ENCODE measurements around the gene ITGB4. TPM values are rescaled to one million over a fixed set of nuclear protein-coding genes. Genes with fewer than 3 reads are reported as not detected.

ITGB4 gene
- total and polyA plus RNA-seq, 2 experiments from 2014 or later = 6.1 to 9.7 TPM

DNA sequence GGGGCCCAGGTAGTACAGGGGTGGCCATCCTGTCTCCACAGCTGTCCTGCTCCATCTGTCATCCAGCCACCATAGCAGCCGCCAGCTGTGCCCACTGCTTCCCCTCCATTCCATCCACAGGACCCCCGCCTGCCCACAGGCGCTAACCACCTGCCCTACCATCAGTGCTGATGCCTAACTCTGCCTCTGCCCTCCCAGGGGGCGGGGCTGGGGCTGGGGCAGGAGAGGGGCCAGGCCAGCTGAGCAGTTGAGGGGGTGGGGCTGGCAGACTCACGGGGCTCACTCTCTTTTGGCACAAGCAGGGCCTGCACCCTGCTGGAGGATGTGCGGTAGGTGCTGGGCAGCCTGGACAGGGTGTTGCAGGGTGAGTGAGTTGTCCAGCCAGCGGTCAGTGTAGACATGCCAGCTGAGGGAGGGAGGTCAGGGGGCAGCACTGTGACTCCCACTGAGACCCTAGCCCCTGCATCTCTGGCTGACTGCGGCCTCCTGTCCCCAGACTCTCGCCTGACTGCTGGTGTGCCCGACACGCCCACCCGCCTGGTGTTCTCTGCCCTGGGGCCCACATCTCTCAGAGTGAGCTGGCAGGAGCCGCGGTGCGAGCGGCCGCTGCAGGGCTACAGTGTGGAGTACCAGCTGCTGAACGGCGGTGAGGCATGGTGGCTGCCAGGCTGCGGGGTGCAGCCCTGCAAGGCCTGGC lies 34.1 kb downstream of the ITGB4 start:
- Histone ChIP-seq H3F3A (replicated peaks; ENCODE audit: low read depth) (peaks cover 4% of the 10 kb centered on the region; the same call in 1 of the 2 replicates), H2AFZ (no peak overlapping the region), H3K4me2 (no peak overlapping the region), H3K4me1 (ENCODE audit: insufficient read depth) (no peaks in the 10 kb centered on the region), H3K9me2 (ENCODE audit: insufficient read depth) (no peaks in the 10 kb centered on the region), H3K27ac (ENCODE audit: low read depth) (no peak overlapping the region), H3K27me3 (ENCODE audit: insufficient read depth) (no peaks in the 10 kb centered on the region), H3K79me2 (replicated peaks; ENCODE audit: insufficient read depth) (no peaks in the 10 kb centered on the region), H4K20me1 (replicated peaks; ENCODE audit: insufficient read depth) (no peaks in the 10 kb centered on the region), H3K4me3 (no peak overlapping the region), H3K36me3 (ENCODE audit: insufficient read depth) (no peaks in the 10 kb centered on the region)
- ATAC-seq (no peak), DNase-seq (ENCODE audit: low spot score) (no peak)
- no peaks in the 10 kb centered on the region for H3K36me3 Mint-ChIP-seq (ENCODE audit: low read depth)
- H3K27ac Mint-ChIP-seq = no peak overlapping the region
- peaks cover 19% of the 10 kb centered on the region for H3K27me3 Mint-ChIP-seq (ENCODE audit: insufficient read depth, low read depth, poor library complexity)
- H3K4me1 Mint-ChIP-seq = peaks cover 13% of the 10 kb centered on the region
- no peaks in the 10 kb centered on the region for H3K9me3 Mint-ChIP-seq
- TF ChIP-seq, protein P1, sequence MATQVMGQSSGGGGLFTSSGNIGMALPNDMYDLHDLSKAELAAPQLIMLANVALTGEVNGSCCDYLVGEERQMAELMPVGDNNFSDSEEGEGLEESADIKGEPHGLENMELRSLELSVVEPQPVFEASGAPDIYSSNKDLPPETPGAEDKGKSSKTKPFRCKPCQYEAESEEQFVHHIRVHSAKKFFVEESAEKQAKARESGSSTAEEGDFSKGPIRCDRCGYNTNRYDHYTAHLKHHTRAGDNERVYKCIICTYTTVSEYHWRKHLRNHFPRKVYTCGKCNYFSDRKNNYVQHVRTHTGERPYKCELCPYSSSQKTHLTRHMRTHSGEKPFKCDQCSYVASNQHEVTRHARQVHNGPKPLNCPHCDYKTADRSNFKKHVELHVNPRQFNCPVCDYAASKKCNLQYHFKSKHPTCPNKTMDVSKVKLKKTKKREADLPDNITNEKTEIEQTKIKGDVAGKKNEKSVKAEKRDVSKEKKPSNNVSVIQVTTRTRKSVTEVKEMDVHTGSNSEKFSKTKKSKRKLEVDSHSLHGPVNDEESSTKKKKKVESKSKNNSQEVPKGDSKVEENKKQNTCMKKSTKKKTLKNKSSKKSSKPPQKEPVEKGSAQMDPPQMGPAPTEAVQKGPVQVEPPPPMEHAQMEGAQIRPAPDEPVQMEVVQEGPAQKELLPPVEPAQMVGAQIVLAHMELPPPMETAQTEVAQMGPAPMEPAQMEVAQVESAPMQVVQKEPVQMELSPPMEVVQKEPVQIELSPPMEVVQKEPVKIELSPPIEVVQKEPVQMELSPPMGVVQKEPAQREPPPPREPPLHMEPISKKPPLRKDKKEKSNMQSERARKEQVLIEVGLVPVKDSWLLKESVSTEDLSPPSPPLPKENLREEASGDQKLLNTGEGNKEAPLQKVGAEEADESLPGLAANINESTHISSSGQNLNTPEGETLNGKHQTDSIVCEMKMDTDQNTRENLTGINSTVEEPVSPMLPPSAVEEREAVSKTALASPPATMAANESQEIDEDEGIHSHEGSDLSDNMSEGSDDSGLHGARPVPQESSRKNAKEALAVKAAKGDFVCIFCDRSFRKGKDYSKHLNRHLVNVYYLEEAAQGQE (IDR thresholded peaks at IDR 0.05; ENCODE audit: unreplicated experiment) = no peak
- TF ChIP-seq, protein P2, sequence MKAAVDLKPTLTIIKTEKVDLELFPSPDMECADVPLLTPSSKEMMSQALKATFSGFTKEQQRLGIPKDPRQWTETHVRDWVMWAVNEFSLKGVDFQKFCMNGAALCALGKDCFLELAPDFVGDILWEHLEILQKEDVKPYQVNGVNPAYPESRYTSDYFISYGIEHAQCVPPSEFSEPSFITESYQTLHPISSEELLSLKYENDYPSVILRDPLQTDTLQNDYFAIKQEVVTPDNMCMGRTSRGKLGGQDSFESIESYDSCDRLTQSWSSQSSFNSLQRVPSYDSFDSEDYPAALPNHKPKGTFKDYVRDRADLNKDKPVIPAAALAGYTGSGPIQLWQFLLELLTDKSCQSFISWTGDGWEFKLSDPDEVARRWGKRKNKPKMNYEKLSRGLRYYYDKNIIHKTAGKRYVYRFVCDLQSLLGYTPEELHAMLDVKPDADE (IDR thresholded peaks at IDR 0.05) = no peak
- H3K4me3 Mint-ChIP-seq = no peak overlapping the region

DNA sequence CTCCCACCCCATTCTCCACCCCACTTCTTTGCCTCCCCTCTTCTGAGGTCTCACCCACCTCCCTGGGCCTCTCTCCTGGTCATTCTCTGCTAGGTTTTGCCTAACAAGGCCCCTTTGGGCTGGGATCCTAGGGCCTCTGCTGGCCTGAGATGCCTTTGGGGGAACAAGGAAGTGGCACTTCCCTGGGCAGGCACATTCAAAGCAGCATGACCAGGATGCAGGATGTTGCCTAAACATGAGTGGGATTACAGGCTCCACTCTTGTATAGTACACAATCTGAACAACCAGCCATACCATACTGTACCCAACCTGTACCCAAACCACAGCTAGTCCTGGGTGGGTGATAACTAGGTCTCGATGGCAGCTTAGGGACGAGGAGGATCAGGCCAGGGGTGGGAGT lies 34.7 kb downstream of the ITGB4 start:
- ATAC-seq (no peak), DNase-seq (ENCODE audit: low spot score) (no peak)
- no peaks in the 10 kb centered on the region for H3K36me3 Mint-ChIP-seq (ENCODE audit: low read depth)

More for the DNA sequence above, 34.7 kb downstream of the ITGB4 start:
- Histone ChIP-seq H3K4me1 (ENCODE audit: insufficient read depth) (no peaks in the 10 kb centered on the region), H3K79me2 (replicated peaks; ENCODE audit: insufficient read depth) (no peaks in the 10 kb centered on the region), H3K9me2 (ENCODE audit: insufficient read depth) (no peaks in the 10 kb centered on the region), H2AFZ (no peak overlapping the region), H3K36me3 (ENCODE audit: insufficient read depth) (no peaks in the 10 kb centered on the region), H3K4me3 (no peak overlapping the region), H4K20me1 (replicated peaks; ENCODE audit: insufficient read depth) (no peaks in the 10 kb centered on the region), H3K27ac (ENCODE audit: low read depth) (no peak overlapping the region), H3F3A (replicated peaks; ENCODE audit: low read depth) (peaks cover 4% of the 10 kb centered on the region; the same call in 1 of the 2 replicates), H3K27me3 (ENCODE audit: insufficient read depth) (no peaks in the 10 kb centered on the region), H3K4me2 (no peak overlapping the region)
- Mint-ChIP-seq H3K4me1 (peaks cover 13% of the 10 kb centered on the region), H3K9me3 (no peaks in the 10 kb centered on the region), H3K4me3 (no peak overlapping the region), H3K27ac (no peak overlapping the region), H3K27me3 (ENCODE audit: insufficient read depth, low read depth, poor library complexity) (peaks cover 17% of the 10 kb centered on the region)
- no peak for TF ChIP-seq EZH2phosphoT487 (IDR thresholded peaks at IDR 0.05; ENCODE audit: unreplicated experiment)
- TF ChIP-seq, protein P3, sequence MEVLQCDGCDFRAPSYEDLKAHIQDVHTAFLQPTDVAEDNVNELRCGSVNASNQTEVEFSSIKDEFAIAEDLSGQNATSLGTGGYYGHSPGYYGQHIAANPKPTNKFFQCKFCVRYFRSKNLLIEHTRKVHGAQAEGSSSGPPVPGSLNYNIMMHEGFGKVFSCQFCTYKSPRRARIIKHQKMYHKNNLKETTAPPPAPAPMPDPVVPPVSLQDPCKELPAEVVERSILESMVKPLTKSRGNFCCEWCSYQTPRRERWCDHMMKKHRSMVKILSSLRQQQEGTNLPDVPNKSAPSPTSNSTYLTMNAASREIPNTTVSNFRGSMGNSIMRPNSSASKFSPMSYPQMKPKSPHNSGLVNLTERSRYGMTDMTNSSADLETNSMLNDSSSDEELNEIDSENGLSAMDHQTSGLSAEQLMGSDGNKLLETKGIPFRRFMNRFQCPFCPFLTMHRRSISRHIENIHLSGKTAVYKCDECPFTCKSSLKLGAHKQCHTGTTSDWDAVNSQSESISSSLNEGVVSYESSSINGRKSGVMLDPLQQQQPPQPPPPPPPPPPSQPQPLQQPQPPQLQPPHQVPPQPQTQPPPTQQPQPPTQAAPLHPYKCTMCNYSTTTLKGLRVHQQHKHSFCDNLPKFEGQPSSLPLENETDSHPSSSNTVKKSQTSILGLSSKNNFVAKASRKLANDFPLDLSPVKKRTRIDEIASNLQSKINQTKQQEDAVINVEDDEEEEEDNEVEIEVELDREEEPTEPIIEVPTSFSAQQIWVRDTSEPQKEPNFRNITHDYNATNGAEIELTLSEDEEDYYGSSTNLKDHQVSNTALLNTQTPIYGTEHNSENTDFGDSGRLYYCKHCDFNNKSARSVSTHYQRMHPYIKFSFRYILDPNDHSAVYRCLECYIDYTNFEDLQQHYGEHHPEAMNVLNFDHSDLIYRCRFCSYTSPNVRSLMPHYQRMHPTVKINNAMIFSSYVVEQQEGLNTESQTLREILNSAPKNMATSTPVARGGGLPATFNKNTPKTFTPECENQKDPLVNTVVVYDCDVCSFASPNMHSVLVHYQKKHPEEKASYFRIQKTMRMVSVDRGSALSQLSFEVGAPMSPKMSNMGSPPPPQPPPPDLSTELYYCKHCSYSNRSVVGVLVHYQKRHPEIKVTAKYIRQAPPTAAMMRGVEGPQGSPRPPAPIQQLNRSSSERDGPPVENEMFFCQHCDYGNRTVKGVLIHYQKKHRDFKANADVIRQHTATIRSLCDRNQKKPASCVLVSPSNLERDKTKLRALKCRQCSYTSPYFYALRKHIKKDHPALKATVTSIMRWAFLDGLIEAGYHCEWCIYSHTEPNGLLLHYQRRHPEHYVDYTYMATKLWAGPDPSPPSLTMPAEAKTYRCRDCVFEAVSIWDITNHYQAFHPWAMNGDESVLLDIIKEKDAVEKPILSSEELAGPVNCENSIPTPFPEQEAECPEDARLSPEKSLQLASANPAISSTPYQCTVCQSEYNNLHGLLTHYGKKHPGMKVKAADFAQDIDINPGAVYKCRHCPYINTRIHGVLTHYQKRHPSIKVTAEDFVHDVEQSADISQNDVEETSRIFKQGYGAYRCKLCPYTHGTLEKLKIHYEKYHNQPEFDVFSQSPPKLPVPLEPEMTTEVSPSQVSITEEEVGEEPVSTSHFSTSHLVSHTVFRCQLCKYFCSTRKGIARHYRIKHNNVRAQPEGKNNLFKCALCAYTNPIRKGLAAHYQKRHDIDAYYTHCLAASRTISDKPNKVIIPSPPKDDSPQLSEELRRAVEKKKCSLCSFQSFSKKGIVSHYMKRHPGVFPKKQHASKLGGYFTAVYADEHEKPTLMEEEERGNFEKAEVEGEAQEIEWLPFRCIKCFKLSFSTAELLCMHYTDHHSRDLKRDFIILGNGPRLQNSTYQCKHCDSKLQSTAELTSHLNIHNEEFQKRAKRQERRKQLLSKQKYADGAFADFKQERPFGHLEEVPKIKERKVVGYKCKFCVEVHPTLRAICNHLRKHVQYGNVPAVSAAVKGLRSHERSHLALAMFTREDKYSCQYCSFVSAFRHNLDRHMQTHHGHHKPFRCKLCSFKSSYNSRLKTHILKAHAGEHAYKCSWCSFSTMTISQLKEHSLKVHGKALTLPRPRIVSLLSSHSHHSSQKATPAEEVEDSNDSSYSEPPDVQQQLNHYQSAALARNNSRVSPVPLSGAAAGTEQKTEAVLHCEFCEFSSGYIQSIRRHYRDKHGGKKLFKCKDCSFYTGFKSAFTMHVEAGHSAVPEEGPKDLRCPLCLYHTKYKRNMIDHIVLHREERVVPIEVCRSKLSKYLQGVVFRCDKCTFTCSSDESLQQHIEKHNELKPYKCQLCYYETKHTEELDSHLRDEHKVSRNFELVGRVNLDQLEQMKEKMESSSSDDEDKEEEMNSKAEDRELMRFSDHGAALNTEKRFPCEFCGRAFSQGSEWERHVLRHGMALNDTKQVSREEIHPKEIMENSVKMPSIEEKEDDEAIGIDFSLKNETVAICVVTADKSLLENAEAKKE (CRISPR knock-in tag; IDR thresholded peaks at IDR 0.05) = no peak

All from GM23338 (cell line).